Left lung (tissue), 10 donors: ENCODE data around the gene C6orf15. TPM values are rescaled to one million over a fixed set of nuclear protein-coding genes. Genes with fewer than 3 reads are reported as not detected.

Source experiments
- ATAC-seq: fragments of 200-7000 bp; cut with Tn5 transposase; one replicate; pipeline ENCODE4 v1.9.1; 2020; ENCODE audit warnings: moderate library complexity
- DNase-seq, 4 donors: peaks; one replicate each; pipeline ENCODE4 v3.0.0-alpha.2; 2013 to 2020
- H3K27ac ChIP-seq, 2 donors: fragments of 200-600 bp; sonication (generic) in 1 of 2; one replicate each; pipeline versions ENCODE4 v1.5.0 to v1.8.0; 2020 to 2021
- H3K27me3 ChIP-seq, 2 donors: fragments of 200-600 bp; sonication (generic) in 1 of 2; one replicate each; pipeline versions ENCODE4 v1.5.0 to v1.8.0; 2020 to 2021
- H3K36me3 ChIP-seq, 2 donors: fragments of 200-600 bp; sonication (generic) in 1 of 2; one replicate each; pipeline versions ENCODE4 v1.5.0 to v1.8.0; 2020 to 2021
- H3K4me1 ChIP-seq, 2 donors: fragments of 200-600 bp; one replicate each; pipeline ENCODE4 v1.8.0; 2021
- H3K4me3 ChIP-seq, 2 donors: fragments of 200-600 bp; sonication (generic) in 1 of 2; one replicate each; pipeline versions ENCODE4 v1.5.0 to v1.8.0; 2020 to 2021; ENCODE audit warnings: mild to moderate bottlenecking in 1 of 2
- H3K9me3 ChIP-seq, 2 donors: fragments of 200-600 bp; sonication (generic) in 1 of 2; one replicate each; pipeline versions ENCODE4 v1.5.0 to v1.8.0; 2020 to 2021
- CTCF ChIP-seq, 2 donors: fragments of 200-600 bp; sonication (generic) in 1 of 2; IDR thresholded peaks; one replicate each; pipeline versions ENCODE4 v1.5.0 to v1.8.0; 2021; ENCODE audit warnings: antibody characterized with exemption in 2 of 2
- intact Hi-C, 2 donors: fragments of 100-400 bp; cut with DNase I; formaldehyde crosslinking; loops; one replicate each; pipeline versions ENCODE4 v1.11.2 to v1.14.2; 2022
- polyA plus RNA-seq, 6 donors: library from polyadenylated mRNA; unstranded; fragments of 120-200 nt; gene quantifications; one replicate each; pipeline ENCODE4 v1.2.1, GENCODE V29; 2013; ENCODE audit not compliant: insufficient read length in 6 of 6
- total RNA-seq, 2 donors: library from RNA; stranded (reverse); fragmentation: NEBNext Ultra II Directional; extraction: Animal tissue kit (Norgen Biotek cat#: 25700); gene quantifications; one replicate each; pipeline ENCODE4 v1.2.1, GENCODE V29; 2021
- donor health status: DM: no; HTN: yes; CAD: no.
- donor health status: DM: no; HTN: no; CAD: no.

Gene C6orf15
- total and polyA plus RNA-seq, 8 donors: not detected

DNA sequence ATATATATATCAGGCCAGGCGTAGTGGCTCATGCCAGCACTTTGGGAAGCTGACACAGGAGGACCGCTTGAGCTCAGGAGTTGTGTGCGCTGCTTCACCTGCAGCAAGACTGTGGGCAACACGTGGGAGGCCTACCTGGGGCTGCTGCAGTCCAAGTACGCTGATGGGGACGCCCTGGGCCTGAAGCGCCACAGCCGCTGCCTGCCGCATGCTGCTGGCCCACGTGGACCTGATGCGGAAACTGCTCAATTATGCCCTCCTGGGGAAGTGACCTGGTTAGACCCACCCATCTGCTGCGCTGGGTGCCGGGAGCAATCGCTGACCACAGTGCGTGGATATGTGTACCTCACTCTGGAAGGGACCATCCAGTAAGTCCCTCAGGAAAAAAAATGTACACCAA, 28.3 kb upstream of the C6orf15 start:
- no peak for DNase-seq
- intact Hi-C loops: no loop called here
- Histone ChIP-seq H3K9me3 (no peaks in the 10 kb centered on the region), H3K36me3 (peaks cover 0 to 28% of the 10 kb centered on the region in 2 donors), H3K27ac (no peak overlapping the region), H3K27me3 (no peaks in the 10 kb centered on the region), H3K4me1 (peaks cover 0 to 5% of the 10 kb centered on the region in 2 donors), H3K4me3 (no peak overlapping the region)
- no peak for TF ChIP-seq CTCF (IDR thresholded peaks at IDR 0.05)
- no peak for ATAC-seq

DNA sequence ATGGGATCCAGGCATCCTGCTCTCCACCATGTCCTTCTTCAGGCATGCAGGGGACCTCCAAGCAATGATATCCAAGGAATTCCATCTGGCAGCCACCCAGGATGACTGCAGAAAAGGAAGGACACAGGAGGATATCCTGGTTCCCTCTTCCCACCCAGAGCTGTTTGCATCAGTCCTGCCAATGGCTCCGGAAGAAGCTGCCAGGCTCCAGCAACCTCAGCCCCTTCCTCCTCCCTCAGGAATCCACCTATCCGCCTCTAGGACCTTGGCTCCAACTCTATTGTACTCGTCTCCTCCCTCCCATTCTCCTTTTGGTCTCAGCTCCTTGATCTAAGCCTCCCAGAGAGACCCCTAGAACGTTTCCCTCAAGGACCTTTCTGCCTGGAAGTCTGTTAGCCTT, 27.2 kb upstream of the C6orf15 start:
- DNase-seq (no peak), ATAC-seq (no peak)
- H3K36me3 ChIP-seq: peaks cover 0 to 20% of the 10 kb centered on the region in 2 donors
- intact Hi-C loops: loop anchor here (2.0 to 10.0 kb wide), 3 partner anchors 51 to 228 kb away; no protein-coding TSS in a partner anchor
- no peaks in the 10 kb centered on the region for H3K27me3 ChIP-seq
- no peak overlapping the region for H3K4me3 ChIP-seq
- no peak overlapping the region for H3K27ac ChIP-seq
- TF ChIP-seq CTCF (IDR thresholded peaks at IDR 0.05): no peak
- H3K9me3 ChIP-seq: no peaks in the 10 kb centered on the region
- H3K4me1 ChIP-seq: peaks cover 0 to 5% of the 10 kb centered on the region in 2 donors

GRCh38 chr6:31138982-31139381, 26.6 kb upstream of the C6orf15 start, which contains the start of gene PSORS1C2:
PSORS1C2 (minus strand) TSS chr6:31139066; CDS start chr6:31139026, 40 bp downstream.
- ATAC-seq: no peak
- H3K27ac ChIP-seq: no peak within 1 kb of the TSS
- intact Hi-C loops: loop anchor here (2.0 to 10.0 kb wide), 3 partner anchors 52 to 228 kb away; no protein-coding TSS in a partner anchor
- H3K27me3 ChIP-seq: no peaks in the 10 kb centered on the region
- peaks cover 0 to 14% of the 10 kb centered on the region in 2 donors for H3K36me3 ChIP-seq
- no peak for TF ChIP-seq CTCF (IDR thresholded peaks at IDR 0.05)
- no peaks in the 10 kb centered on the region for H3K9me3 ChIP-seq
- no peak for DNase-seq
- H3K4me3 ChIP-seq: no peak within 1 kb of the TSS
- peaks cover 0 to 5% of the 10 kb centered on the region in 2 donors for H3K4me1 ChIP-seq

- H3K9me3 ChIP-seq: no peaks in the 10 kb centered on the region
- DNase-seq (no peak), ATAC-seq (no peak)
- H3K4me1 ChIP-seq: peaks cover 0 to 5% of the 10 kb centered on the region in 2 donors
- intact Hi-C loops: loop anchor here (5.0 to 10.0 kb wide), 2 partner anchors 59 to 232 kb away; no protein-coding TSS in a partner anchor
- H3K27me3 ChIP-seq: no peaks in the 10 kb centered on the region
- no peak overlapping the region for H3K4me3 ChIP-seq
- no peaks in the 10 kb centered on the region for H3K36me3 ChIP-seq
- H3K27ac ChIP-seq: no peak overlapping the region
- TF ChIP-seq CTCF (IDR thresholded peaks at IDR 0.05): no peak
Measured at GRCh38 chr6:31135710-31136109, 23.3 kb upstream of the C6orf15 start.

- DNase-seq: no peak
- TF ChIP-seq CTCF (IDR thresholded peaks at IDR 0.05): no peak
- H3K4me3 ChIP-seq: no peak overlapping the region
- H3K27me3 ChIP-seq: no peaks in the 10 kb centered on the region
- H3K27ac ChIP-seq: no peak overlapping the region
- H3K36me3 ChIP-seq: no peaks in the 10 kb centered on the region
- H3K4me1 ChIP-seq: peaks cover 0 to 3% of the 10 kb centered on the region in 2 donors
- no peak for ATAC-seq
- H3K9me3 ChIP-seq: no peaks in the 10 kb centered on the region
- intact Hi-C loops: loop anchor here in 1 of 2 donors (10.0 kb wide), 1 partner anchor 62 kb away; no protein-coding TSS in a partner anchor
Measured at GRCh38 chr6:31132806-31133205, 20.4 kb upstream of the C6orf15 start.
